Hindlimb muscle (tissue), 1 donor: Measurements from ENCODE around the gene SLC2A11. TPM values are rescaled to one million over a fixed set of nuclear protein-coding genes. Genes with fewer than 3 reads are reported as not detected.
"Not testable (repeated sequence)": the region's sequence is repeated elsewhere in the genome, so short reads cannot be mapped to it uniquely, and the experiment has no call there.

ENCODE experiments used
- DNase-seq: peaks from one replicate; pipeline ENCODE4 v3.0.0-alpha.2; 2013
- polyA plus RNA-seq: library from polyadenylated mRNA; unstranded; fragments of 120-200 nt; gene quantifications from one replicate; pipeline ENCODE4 v1.2.1, GENCODE V29; 2013; ENCODE audit not compliant: insufficient read length

Gene SLC2A11
- polyA plus RNA-seq, 1 donor = 9.5 TPM

DNA sequence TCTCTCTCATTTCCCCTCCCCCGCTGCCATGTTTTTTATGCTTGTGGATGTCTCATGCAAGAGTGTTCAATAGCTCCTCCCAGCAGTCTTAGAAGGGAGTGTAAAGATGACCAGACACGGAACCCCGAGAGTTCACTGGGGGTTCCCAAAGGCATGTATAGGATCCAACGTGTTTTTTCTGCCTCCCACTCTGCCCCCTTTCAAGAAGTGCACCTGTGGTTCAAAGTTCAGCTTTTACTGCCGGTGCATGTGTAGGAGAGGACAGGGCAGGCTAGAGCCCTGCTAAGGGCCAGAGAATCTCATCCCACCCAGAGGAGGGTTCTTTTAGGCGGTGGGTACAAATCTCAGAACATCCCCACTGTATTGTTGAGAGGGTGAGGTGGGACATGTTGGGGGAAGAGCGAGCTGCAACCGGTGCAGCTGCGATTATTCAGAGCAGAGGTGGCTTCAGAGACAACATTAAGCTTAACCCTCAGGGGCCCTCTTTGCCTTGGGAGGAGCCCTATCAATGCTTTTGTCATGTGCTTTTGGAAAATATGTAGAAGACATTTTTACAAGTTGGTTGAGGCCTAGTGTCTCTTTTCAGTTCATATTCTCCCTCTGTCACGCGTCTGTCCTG is 51.0 kb downstream of the SLC2A11 start:
- no peak for DNase-seq

DNA sequence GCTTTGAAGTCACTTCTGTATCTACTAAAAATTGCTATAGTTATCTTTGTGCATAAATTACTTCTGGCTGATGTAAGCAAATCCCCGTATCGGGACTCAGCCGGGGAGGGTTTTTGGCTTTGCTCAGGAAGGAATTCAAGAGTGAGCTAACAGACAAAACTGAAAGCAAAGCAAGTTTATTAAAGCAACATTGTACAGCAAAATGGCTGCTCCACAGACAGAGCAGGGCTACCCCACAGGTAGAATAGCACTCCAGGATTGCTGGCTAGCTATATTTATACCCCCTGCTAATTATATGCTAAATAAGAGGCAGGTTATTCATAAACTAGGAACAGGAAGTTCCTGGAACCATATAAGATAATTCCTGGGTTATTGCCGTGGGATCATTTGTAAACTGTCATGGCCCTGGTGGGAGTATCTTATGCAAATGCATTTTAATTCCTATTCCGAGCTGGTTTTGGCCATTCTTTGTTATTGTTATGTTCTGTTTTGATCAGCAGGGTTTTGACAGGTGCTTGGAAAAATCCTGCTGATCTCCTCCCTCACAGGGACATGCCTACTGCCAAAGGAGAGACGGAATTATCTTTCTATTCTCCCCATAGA is 51.7 kb downstream of the SLC2A11 start:
- DNase-seq = no peak

DNA sequence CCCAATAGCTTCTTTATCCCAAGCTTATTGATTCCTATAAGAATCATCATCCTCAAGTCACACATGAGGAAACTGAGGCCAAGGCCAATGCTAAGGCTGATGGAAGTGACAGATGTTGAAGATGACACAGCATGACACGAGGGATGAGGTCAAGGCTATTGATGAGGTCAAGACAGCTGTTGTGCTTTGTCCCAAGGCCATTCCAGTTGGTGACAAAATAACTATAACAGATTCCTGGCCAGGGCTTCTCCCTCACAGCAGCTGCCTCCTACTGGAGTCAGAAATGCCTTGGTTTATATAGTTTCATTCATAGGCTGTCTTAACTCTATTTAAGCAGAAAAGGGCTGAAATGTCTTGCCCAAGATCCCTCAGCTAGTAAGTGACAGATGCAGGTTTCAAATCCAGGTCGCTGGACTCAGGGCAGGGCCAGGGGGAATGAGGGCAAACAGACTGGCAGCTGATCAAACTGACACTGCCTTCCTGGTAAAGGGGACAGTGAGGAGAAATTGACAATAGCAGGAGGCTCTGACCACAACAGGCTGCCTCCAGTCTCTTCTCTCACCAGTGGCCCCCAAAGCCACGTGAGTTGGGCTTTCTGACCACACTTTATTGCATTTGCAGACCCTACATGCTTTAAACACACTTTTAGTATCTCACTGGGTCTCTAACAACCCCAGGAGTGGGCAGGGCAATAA is 53.0 kb downstream of the SLC2A11 start:
- DNase-seq = no peak

DNA sequence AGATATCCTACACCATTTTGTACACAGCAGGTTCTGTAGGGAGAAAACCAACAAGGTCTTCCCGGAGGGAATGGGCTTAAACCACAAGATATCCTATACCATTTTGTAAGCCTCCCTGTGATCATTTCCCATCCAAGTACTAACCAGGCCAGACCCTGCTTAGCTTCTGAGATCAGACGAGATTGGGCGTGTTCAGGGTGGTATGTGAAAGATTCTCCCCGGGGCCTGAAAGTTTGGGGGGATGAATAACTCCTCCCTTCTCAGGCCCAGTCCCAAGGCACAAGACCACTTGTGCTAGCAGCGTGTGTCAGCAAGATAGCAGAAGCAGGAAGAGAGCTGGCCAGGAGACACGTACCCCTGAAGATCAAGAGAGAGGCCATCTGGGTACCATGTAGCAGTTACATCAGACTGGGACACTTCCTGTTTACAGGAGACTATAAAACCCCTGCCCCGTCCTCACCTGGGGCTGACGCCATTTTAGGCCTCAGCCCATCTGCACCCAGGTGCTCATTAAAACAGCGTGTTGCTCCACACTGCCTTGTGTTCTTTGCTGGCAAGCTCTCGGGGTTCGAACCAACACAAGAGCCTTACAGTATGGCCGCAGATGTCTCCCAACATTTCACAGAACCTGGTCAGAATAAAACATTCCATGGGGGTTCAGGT is 53.8 kb downstream of the SLC2A11 start:
- no peak for DNase-seq

DNA sequence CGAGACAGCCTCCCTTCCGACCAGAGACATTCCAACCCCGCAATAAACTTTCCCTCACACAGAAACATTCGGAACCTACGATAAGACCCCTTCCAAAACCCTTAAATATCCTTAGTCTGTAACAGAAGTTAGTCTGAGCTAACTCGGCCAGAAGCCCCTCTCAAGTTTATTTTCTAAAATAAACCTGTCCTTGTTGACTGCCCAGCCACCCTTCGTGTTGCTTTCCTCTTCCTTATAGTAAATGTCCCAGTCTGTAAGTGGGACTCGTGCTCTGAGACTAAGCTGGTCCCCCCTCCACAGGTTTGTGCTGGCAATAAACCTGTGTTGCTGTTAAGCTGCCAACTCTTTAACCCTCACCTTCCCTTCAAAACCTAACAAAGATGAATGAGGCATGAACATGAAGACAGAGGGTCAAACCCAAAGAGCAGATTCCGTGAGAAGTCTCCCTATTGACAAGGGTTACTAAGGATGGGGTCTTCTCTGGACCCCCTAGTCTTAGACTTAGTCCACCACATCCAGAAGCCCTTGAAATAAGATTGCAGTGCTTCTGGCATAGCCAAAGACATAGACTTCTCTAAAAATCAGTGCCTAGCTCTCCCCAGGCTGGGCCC is 54.7 kb downstream of the SLC2A11 start:
- no peak for DNase-seq

DNA sequence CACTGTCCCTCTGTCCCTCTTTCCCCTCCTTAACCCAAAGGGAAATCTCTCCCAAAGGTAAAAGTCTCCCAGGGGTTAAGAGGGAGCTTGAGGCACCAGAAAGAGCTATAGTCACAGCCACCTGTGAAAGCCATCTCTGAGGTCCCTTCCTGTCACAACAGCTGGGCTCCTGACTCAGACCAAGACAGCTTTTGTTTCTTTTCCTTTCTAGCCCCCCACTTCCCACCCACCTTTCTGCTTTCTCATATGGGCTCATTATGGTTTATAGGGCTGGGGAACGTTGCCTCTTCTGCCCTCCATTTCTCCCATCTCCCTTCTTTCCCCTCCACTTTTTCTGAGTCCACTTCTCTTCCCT is 55.6 kb downstream of the SLC2A11 start:
- DNase-seq = no peak

DNA sequence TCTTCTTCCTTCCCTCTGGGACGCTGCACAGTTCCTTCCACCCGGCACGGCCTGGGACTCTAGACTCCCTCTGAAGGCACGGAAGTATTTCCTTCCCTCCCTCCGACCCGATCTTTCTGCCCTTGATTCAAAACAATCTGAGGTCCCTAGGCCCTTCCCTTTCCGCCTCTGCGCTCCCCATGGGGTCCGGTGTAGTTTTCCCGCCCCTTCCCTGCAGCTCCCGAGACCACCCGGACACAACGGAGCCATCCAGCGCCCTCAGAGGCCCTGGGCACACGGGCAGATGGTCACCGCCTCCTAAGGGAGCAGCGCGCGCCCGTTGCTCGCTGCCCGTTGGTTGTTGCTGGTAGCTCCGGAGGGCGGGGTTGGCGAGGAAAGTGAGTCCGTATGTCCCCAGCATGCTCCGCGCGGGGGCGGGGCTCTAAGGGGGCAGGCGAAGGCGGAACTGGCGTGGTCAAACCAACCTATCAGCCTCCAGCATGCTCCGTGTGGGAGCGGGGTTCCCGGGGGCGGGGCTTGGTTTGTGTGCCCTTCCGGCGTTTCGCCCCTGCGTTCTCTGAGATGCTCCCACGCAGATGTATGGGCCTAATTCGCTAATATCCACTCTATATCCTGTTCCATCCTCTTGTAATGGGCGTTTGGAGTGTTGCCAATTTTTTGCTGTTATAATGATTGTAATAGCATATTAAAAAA is 56.1 kb downstream of the SLC2A11 start:
- DNase-seq = peak; percentile 97

DNA sequence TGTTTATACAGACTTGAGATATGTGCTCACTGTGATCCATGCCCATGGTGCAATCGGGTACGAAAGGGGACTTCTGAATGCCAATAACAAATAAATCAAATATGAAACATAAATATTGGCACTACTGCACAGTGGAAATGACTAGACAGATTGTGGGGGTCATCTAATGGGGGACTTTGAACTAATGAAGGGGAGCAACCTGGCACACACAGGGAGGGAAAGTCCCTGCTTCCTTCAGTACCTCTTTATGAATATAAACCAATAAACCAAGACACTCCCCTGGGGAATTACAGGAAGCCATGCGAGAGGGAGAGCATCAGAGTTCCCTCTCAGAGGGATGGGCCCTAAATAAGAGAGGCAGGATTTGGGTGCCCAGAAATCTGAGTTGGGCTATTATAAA is 57.6 kb downstream of the SLC2A11 start:
- no peak for DNase-seq

DNA sequence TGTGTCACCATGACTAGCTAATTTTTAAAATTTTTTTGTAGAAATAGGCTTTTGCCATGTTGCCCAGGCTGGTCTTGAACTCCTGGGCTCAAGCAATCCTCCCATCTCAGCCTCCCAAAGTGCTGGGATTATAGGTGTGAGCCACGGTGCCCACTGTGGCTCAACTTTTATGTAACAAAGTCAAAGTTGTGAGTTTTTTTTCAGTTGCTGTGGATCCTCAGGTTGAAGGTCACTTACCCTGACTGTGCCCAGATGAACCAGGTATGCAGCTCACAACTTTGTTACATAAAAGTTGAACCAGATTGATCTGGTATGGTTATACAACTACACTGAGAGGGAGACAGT is 62.6 kb downstream of the SLC2A11 start:
- DNase-seq = not testable (repeated sequence)

DNA sequence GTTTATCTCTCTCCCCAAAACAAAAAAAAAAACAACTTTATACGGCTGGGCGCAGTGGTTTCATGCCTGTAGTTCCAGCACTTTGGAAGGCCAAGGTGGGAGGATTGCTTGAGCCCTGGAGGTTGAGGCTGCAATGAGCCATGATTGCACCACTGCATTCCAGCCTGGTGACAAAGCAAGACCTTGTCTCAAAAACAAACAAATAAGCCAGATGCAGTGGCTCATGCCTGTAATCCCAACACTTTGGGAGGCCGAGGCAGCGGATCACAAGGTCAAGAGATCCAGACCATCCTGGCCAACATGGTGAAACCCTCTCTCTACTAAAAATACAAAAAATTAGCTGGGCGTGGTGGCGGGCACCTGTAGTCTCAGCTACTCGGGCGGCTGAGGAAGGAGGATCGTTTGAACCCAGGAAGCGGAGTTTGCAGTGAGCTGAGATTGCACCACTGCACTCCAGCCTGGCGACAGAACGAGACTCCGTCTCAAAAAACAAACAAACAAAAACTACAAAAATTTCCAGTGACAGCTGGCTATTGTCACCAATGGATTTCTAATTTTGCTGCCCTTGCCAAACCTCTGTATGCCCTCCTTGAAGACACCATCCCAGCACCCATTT is 64.0 kb downstream of the SLC2A11 start:
- DNase-seq = not testable (repeated sequence)

DNA sequence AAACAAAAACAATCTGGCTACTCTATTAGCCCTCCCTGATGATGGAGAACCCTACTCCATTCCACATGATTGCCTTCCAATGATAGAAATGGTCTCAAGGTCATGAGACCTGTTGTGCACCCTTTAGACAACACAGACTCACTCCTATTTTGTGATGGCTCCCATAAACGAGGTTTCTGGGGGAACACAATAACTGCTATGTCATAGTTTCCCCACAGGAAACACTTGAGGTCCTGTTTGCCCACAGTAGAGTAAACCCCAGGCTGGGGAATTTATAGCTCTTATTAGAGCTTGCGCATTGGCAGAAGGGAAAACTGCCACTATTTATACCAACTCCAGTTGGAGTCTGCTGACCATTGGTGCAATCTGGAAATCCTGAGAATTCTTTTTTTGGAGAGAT is 65.2 kb downstream of the SLC2A11 start:
- DNase-seq = no peak

DNA sequence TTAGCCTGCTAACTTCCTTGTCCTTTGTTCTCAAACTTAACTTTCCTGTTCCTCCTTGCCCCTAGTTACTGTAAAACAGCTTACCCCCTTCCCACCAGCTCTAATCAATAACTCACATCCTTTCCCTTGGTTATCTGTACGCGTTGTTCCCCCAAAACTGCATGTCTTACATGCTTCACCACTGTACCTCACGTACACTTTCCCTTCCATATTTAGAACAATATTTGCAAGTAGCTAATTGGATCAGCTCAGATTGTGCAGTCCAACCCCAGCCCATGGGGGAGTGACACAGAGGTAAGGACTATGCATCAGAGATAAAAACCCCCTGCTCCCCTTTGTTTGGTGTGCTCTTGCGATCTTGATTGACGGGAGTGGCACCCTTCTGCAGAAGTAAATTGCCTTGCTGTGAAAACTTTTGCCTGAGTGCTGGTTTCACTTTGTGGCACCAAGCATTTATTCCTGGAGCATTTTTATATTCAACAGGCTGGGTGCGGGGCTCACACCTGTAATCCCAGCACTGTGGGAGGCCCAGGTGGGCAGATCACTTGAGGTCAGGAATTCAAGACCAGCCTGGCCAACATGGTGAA is 67.4 kb downstream of the SLC2A11 start:
- DNase-seq = no peak

DNA sequence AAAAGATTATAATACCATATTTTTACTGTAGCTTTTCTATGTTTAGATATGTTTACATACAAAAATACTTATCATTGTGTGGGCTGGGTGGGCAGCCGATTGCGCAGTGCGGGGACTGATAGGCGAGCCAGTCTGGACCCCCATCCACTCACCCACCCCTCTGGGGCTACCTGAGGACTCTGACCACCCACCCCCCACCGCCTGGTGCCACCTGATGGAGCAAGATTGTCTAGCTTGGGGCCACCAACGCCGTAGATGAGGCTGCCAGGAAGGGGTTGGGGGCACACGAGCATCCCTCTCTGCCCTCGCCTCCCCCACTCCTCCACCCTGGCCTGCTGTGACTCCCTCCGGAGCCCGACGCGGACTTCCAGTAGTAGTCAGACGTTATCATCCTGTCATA is 68.9 kb downstream of the SLC2A11 start:
- DNase-seq = no peak

Other genes with a start within 250 kb of the SLC2A11 start
- 0.49 TPM for gene DRICH1, start 225.6 kb upstream of the SLC2A11 start, polyA plus RNA-seq
- gene RGL4, start 166.9 kb upstream of the SLC2A11 start, polyA plus RNA-seq = 2.0 TPM
- 6.1 TPM for gene ZNF70, start 106.8 kb upstream of the SLC2A11 start, polyA plus RNA-seq
- 0.56 TPM for gene VPREB3, start 103.5 kb upstream of the SLC2A11 start, polyA plus RNA-seq
- 0.50 TPM for gene C22orf15, start 94.9 kb upstream of the SLC2A11 start, polyA plus RNA-seq
- 53.5 TPM for gene CHCHD10, start 89.9 kb upstream of the SLC2A11 start, polyA plus RNA-seq
- 8.2 TPM for gene MMP11, start 85.0 kb upstream of the SLC2A11 start, polyA plus RNA-seq
- 79.3 TPM for gene SMARCB1, start 70.9 kb upstream of the SLC2A11 start, polyA plus RNA-seq
- gene DERL3, start 18.9 kb upstream of the SLC2A11 start, polyA plus RNA-seq = 1.2 TPM
- gene MIF, start 36.5 kb downstream of the SLC2A11 start, polyA plus RNA-seq = 178 TPM
- gene GSTT2B, start 103.3 kb downstream of the SLC2A11 start, polyA plus RNA-seq = 14.3 TPM
- 3.3 TPM for gene DDTL, start 109.0 kb downstream of the SLC2A11 start, polyA plus RNA-seq
- gene DDT, start 116.6 kb downstream of the SLC2A11 start, polyA plus RNA-seq = 45.9 TPM
- 0.41 TPM for gene GSTT2, start 122.3 kb downstream of the SLC2A11 start, polyA plus RNA-seq
- gene GSTT4, start 147.6 kb downstream of the SLC2A11 start, polyA plus RNA-seq = not detected
- 37.9 TPM for gene CABIN1, start 153.4 kb downstream of the SLC2A11 start, polyA plus RNA-seq